ENCODE measurements around the gene STOX1.
"Not testable (repeated sequence)": the region's sequence is repeated elsewhere in the genome, so short reads cannot be mapped to it uniquely, and the experiment has no call there.

STOX1 gene

GRCh38 chr10:68857005-68857404 lies 29.7 kb downstream of the STOX1 start:
- no peak overlapping the region for H3K4me3 ChIP-seq (ENCODE audit: low read depth, low read length)
- TF ChIP-seq, protein P1, sequence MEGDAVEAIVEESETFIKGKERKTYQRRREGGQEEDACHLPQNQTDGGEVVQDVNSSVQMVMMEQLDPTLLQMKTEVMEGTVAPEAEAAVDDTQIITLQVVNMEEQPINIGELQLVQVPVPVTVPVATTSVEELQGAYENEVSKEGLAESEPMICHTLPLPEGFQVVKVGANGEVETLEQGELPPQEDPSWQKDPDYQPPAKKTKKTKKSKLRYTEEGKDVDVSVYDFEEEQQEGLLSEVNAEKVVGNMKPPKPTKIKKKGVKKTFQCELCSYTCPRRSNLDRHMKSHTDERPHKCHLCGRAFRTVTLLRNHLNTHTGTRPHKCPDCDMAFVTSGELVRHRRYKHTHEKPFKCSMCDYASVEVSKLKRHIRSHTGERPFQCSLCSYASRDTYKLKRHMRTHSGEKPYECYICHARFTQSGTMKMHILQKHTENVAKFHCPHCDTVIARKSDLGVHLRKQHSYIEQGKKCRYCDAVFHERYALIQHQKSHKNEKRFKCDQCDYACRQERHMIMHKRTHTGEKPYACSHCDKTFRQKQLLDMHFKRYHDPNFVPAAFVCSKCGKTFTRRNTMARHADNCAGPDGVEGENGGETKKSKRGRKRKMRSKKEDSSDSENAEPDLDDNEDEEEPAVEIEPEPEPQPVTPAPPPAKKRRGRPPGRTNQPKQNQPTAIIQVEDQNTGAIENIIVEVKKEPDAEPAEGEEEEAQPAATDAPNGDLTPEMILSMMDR (IDR thresholded peaks at IDR 0.05; ENCODE audit: borderline replicate concordance, insufficient read depth, low read depth, low read length) = no peak

DNA sequence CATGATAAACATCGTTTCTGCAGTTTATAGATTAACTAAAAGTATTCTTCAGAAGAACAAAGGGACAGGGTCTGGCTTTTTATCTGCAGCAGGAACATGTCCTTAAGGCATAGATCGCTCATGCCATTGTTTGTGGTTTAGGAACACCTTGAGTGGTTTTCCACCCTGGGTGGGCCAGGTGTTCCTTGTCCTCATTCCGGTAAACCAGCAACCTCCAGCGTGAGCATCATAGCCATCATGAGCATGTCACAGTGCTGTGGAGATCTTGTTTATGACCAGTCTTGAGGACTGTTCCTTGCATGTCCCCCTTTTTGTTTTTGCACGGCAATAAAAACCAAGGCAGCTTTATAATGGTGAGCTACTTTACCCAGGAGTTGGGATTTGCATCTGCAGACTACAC lies 33.9 kb downstream of the STOX1 start:
- TF ChIP-seq, protein P1 (IDR thresholded peaks at IDR 0.05; ENCODE audit: borderline replicate concordance, insufficient read depth, low read depth, low read length) = no peak
- no peak overlapping the region for H3K4me3 ChIP-seq (ENCODE audit: low read depth, low read length)

DNA sequence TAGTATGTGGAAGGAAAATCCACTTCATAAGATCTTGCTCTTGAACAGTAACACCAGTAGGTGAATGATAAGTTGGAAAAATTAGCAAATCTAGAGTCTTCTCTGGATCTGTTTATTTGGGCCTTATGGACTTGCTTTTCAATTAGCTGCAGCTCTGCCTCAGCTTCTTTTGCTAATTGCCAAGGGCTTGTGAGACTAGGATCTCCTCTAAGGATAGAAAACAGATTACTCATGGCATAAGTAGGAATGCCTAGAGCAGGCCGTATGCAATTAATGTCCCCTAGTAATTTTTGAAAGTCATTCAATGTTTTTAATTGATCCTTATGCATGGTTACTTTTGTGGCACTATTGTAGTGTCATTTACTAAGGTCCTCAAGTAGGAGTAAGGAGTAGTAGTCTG lies 37.3 kb downstream of the STOX1 start:
- TF ChIP-seq, protein P1 (IDR thresholded peaks at IDR 0.05; ENCODE audit: borderline replicate concordance, insufficient read depth, low read depth, low read length) = no peak
- no peak overlapping the region for H3K4me3 ChIP-seq (ENCODE audit: low read depth, low read length)

DNA sequence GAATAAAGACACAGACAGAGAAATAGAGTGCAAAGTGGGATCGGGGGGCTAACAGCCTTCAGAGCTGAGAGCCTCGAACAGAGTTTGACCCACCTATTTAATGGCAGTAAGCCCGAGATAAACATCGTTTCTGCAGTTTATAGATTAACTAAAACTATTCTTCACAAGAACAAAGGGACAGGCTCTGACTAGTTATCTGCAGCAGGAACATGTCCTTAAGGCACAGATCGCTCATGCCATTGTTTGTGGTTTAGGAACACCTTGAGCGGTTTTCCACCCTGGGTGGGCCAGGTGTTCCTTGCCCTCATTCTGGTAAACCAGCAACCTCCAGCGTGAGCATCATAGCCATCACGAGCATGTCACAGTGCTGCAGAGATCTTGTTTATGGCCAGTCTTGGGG lies 40.8 kb downstream of the STOX1 start:
- H3K4me3 ChIP-seq (ENCODE audit: low read depth, low read length) = not testable (repeated sequence)

- no peak overlapping the region for H3K4me3 ChIP-seq (ENCODE audit: low read depth, low read length)
- TF ChIP-seq, protein P1 (IDR thresholded peaks at IDR 0.05; ENCODE audit: borderline replicate concordance, insufficient read depth, low read depth, low read length) = no peak
Observed at GRCh38 chr10:68869623-68870022, 42.3 kb downstream of the STOX1 start.

GRCh38 chr10:68870061-68870460 lies 42.7 kb downstream of the STOX1 start:
- TF ChIP-seq, protein P1 (IDR thresholded peaks at IDR 0.05; ENCODE audit: borderline replicate concordance, insufficient read depth, low read depth, low read length) = no peak
- no peak overlapping the region for H3K4me3 ChIP-seq (ENCODE audit: low read depth, low read length)

- TF ChIP-seq, protein P1 (IDR thresholded peaks at IDR 0.05; ENCODE audit: borderline replicate concordance, insufficient read depth, low read depth, low read length) = no peak
- H3K4me3 ChIP-seq (ENCODE audit: low read depth, low read length) = no peak overlapping the region
Observed at GRCh38 chr10:68870545-68871104, 43.3 kb downstream of the STOX1 start.

All from GM12875 (cell line).